HEK293T (cell line): Measurements from ENCODE around the gene ING3.

Source experiments
- FOXK2 ChIP-seq: fragments of 450-650 bp; IDR thresholded peaks from 2 replicates; pipeline ENCODE4 v1.6.1; 2016; ENCODE audit warnings: mild to moderate bottlenecking
- FOXM1 ChIP-seq: fragments of 450-650 bp; IDR thresholded peaks from 2 replicates; pipeline ENCODE4 v1.6.1; 2017; ENCODE audit warnings: mild to moderate bottlenecking, borderline replicate concordance
- L3MBTL2 ChIP-seq: fragments of 450-650 bp; conservative IDR thresholded peaks from 2 replicates; pipeline ENCODE4 v1.6.1; 2016; ENCODE audit warnings: mild to moderate bottlenecking

- TF ChIP-seq L3MBTL2 (no peak), FOXM1 (no peak), FOXK2 (no peak)
These were observed 40.6 kb downstream of the ING3 start for GRCh38 chr7:120991161-120991560.
